Thyroid gland (tissue), 4 donors: ENCODE results near the gene AFAP1L2.

Experiments
- POLR2A ChIP-seq, 2 donors: fragments of 450-650 bp; IDR thresholded peaks; one replicate each; pipeline ENCODE4 v1.6.1; 2017; ENCODE audit warnings: antibody characterized with exemption in 2 of 2, mild to moderate bottlenecking in 2 of 2, moderate library complexity in 1 of 2
- TF ChIP-seq, protein P1 (sequence below), 6 experiments: fragments of 200-600 bp in 3 of 6; fragments of 450-650 bp in 3 of 6; sonication (generic) in 3 of 6; IDR thresholded peaks; one replicate each; pipeline ENCODE4 v1.5.1; 2016 to 2019; ENCODE audit warnings: antibody characterized with exemption in 6 of 6, mild to moderate bottlenecking in 2 of 6, inconsistent platforms in 1 of 6, moderate library complexity in 1 of 6

DNA sequence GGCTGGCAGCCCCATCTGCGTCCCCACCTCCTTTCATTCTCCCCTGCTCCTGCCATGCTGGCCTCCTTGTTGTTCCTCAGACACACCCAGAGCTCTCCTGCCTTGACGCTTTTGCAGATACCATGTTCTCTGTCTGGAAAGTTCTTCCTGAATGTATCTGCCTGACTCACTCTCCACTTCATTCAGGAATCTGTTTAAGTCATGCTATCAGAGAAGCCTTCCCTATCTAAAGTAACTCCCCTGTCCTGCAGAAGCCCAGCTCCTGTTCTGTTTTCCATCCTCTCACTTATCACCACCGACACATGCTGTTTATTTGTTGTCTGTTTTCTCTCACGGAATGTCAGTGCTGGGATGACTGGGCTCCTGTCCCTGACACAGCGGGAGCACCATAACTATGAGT, 82.0 kb downstream of the AFAP1L2 start:
- no peak for TF ChIP-seq POLR2A (IDR thresholded peaks at IDR 0.05)
- TF ChIP-seq, protein P1, sequence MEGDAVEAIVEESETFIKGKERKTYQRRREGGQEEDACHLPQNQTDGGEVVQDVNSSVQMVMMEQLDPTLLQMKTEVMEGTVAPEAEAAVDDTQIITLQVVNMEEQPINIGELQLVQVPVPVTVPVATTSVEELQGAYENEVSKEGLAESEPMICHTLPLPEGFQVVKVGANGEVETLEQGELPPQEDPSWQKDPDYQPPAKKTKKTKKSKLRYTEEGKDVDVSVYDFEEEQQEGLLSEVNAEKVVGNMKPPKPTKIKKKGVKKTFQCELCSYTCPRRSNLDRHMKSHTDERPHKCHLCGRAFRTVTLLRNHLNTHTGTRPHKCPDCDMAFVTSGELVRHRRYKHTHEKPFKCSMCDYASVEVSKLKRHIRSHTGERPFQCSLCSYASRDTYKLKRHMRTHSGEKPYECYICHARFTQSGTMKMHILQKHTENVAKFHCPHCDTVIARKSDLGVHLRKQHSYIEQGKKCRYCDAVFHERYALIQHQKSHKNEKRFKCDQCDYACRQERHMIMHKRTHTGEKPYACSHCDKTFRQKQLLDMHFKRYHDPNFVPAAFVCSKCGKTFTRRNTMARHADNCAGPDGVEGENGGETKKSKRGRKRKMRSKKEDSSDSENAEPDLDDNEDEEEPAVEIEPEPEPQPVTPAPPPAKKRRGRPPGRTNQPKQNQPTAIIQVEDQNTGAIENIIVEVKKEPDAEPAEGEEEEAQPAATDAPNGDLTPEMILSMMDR (IDR thresholded peaks at IDR 0.05), result no peak
